Panc1 (cell line): ENCODE measurements around the gene CASP3.

Source experiments
- POLR2AphosphoS5 ChIP-seq: IDR thresholded peaks from 2 replicates; pipeline ENCODE4 v1.6.1; 2012; ENCODE audit warnings: mild to moderate bottlenecking, low read depth, low read length, moderate library complexity
- TCF7L2 ChIP-seq: IDR thresholded peaks from 2 replicates; pipeline ENCODE4 v1.6.1; 2011; ENCODE audit warnings: mild to moderate bottlenecking, low read depth, low read length, inconsistent platforms
- TF ChIP-seq, protein P1 (sequence below): fragments of 450-650 bp; IDR thresholded peaks from 2 replicates; pipeline ENCODE4 v1.5.1; 2017; ENCODE audit warnings: mild to moderate bottlenecking
- TF ChIP-seq, protein P2 (sequence below), 2 experiments: IDR thresholded peaks; 2 replicates each; pipeline ENCODE4 v1.6.1; 2011 to 2012; ENCODE audit warnings: low read depth in 2 of 2, control low read depth in 1 of 2, low read length in 1 of 2, mild to moderate bottlenecking in 1 of 2, moderate library complexity in 1 of 2; ENCODE audit not compliant: insufficient read depth in 1 of 2

DNA sequence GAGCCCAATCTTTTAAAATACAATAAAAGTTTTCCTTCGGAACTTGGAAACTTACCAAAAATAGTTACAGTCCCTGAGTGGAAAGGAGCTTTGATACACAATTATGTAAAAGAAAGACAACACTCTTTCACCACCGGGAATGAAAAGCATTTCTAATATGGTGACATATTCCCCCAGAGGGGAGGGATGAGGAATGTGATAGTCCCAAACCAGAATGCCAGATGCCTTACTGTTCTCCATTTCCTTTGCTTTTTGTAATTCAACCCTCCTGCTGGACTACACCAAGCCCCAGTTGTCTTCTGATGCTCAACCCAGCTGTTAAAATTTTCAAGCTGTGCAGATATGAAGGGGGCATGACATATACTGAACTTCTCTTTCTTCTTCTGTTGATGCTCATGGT, 4.4 kb upstream of the CASP3 start:
- TF ChIP-seq, protein P1, sequence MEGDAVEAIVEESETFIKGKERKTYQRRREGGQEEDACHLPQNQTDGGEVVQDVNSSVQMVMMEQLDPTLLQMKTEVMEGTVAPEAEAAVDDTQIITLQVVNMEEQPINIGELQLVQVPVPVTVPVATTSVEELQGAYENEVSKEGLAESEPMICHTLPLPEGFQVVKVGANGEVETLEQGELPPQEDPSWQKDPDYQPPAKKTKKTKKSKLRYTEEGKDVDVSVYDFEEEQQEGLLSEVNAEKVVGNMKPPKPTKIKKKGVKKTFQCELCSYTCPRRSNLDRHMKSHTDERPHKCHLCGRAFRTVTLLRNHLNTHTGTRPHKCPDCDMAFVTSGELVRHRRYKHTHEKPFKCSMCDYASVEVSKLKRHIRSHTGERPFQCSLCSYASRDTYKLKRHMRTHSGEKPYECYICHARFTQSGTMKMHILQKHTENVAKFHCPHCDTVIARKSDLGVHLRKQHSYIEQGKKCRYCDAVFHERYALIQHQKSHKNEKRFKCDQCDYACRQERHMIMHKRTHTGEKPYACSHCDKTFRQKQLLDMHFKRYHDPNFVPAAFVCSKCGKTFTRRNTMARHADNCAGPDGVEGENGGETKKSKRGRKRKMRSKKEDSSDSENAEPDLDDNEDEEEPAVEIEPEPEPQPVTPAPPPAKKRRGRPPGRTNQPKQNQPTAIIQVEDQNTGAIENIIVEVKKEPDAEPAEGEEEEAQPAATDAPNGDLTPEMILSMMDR: no peak
- TF ChIP-seq, protein P2, sequence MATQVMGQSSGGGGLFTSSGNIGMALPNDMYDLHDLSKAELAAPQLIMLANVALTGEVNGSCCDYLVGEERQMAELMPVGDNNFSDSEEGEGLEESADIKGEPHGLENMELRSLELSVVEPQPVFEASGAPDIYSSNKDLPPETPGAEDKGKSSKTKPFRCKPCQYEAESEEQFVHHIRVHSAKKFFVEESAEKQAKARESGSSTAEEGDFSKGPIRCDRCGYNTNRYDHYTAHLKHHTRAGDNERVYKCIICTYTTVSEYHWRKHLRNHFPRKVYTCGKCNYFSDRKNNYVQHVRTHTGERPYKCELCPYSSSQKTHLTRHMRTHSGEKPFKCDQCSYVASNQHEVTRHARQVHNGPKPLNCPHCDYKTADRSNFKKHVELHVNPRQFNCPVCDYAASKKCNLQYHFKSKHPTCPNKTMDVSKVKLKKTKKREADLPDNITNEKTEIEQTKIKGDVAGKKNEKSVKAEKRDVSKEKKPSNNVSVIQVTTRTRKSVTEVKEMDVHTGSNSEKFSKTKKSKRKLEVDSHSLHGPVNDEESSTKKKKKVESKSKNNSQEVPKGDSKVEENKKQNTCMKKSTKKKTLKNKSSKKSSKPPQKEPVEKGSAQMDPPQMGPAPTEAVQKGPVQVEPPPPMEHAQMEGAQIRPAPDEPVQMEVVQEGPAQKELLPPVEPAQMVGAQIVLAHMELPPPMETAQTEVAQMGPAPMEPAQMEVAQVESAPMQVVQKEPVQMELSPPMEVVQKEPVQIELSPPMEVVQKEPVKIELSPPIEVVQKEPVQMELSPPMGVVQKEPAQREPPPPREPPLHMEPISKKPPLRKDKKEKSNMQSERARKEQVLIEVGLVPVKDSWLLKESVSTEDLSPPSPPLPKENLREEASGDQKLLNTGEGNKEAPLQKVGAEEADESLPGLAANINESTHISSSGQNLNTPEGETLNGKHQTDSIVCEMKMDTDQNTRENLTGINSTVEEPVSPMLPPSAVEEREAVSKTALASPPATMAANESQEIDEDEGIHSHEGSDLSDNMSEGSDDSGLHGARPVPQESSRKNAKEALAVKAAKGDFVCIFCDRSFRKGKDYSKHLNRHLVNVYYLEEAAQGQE (IDR thresholded peaks at IDR 0.05; ENCODE audit: insufficient read depth in 1 of 2, low read depth in 2 of 2, low read length in 1 of 2): no peak
- TF ChIP-seq POLR2AphosphoS5 (no peak), TCF7L2 (no peak)
